ENCODE measurements around the gene COL21A1.

The COL21A1 gene

DNA sequence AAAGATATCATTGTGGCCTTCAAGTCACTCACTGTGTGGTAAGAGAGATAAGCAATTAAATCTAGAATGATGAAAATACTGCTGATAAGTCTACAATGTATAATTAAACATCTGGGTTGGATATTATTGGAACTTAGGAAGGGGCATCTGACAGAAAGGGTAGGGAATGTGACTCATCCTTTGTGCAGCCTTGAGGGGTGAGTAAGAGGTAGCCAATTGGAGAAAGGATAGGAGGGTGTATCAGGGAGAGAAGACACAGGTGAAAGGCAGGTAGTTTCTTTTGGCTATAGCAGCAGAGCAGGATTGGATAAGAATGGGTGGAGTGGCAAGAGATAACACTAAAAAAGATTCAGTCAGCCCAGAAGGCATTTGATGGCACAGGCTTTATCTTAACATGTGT, 182.0 kb downstream of the COL21A1 start:
- Histone ChIP-seq H3K9ac (ENCODE audit: low read length) (no peak overlapping the region), H3K9me3 (ENCODE audit: insufficient read depth, low read length) (no peaks in the 10 kb centered on the region), H3K36me3 (replicated peaks; ENCODE audit: low read depth, low read length) (no peaks in the 10 kb centered on the region), H4K20me1 (ENCODE audit: insufficient read depth, low read length) (no peaks in the 10 kb centered on the region), H2AFZ (ENCODE audit: low read depth, low read length) (no peak overlapping the region), H3K4me1 (ENCODE audit: low read length) (no peaks in the 10 kb centered on the region), H3K4me3 (ENCODE audit: low read length) (no peak overlapping the region), H3K79me2 (ENCODE audit: low read length) (no peaks in the 10 kb centered on the region), H3K27ac (ENCODE audit: low read length) (no peak overlapping the region), H3K4me2 (ENCODE audit: low read length) (no peak overlapping the region), H3K27me3 (ENCODE audit: low read depth, low read length) (no peaks in the 10 kb centered on the region)
- TF ChIP-seq, protein P1, sequence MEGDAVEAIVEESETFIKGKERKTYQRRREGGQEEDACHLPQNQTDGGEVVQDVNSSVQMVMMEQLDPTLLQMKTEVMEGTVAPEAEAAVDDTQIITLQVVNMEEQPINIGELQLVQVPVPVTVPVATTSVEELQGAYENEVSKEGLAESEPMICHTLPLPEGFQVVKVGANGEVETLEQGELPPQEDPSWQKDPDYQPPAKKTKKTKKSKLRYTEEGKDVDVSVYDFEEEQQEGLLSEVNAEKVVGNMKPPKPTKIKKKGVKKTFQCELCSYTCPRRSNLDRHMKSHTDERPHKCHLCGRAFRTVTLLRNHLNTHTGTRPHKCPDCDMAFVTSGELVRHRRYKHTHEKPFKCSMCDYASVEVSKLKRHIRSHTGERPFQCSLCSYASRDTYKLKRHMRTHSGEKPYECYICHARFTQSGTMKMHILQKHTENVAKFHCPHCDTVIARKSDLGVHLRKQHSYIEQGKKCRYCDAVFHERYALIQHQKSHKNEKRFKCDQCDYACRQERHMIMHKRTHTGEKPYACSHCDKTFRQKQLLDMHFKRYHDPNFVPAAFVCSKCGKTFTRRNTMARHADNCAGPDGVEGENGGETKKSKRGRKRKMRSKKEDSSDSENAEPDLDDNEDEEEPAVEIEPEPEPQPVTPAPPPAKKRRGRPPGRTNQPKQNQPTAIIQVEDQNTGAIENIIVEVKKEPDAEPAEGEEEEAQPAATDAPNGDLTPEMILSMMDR (IDR thresholded peaks at IDR 0.05; ENCODE audit: low read depth, low read length), result no peak
- TF ChIP-seq EZH2phosphoT487 (IDR thresholded peaks at IDR 0.05; ENCODE audit: low read depth), result no peak

- TF ChIP-seq, protein P1 (IDR thresholded peaks at IDR 0.05; ENCODE audit: low read depth, low read length), result no peak
- TF ChIP-seq EZH2phosphoT487 (IDR thresholded peaks at IDR 0.05; ENCODE audit: low read depth), result no peak
- H3K9ac ChIP-seq (ENCODE audit: low read length), result no peak overlapping the region
- H3K4me2 ChIP-seq (ENCODE audit: low read length), result no peak overlapping the region
- no peaks in the 10 kb centered on the region for H3K9me3 ChIP-seq (ENCODE audit: insufficient read depth, low read length)
- H3K27me3 ChIP-seq (ENCODE audit: low read depth, low read length), result no peaks in the 10 kb centered on the region
- no peaks in the 10 kb centered on the region for H3K36me3 ChIP-seq (replicated peaks; ENCODE audit: low read depth, low read length)
- H3K4me3 ChIP-seq (ENCODE audit: low read length), result no peak overlapping the region
- no peak overlapping the region for H3K27ac ChIP-seq (ENCODE audit: low read length)
- no peaks in the 10 kb centered on the region for H4K20me1 ChIP-seq (ENCODE audit: insufficient read depth, low read length)
- H3K4me1 ChIP-seq (ENCODE audit: low read length), result no peaks in the 10 kb centered on the region
- no peaks in the 10 kb centered on the region for H3K79me2 ChIP-seq (ENCODE audit: low read length)
- H2AFZ ChIP-seq (ENCODE audit: low read depth, low read length), result no peak overlapping the region
Observed at GRCh38 chr6:56062836-56063235, 184.5 kb downstream of the COL21A1 start.

- Histone ChIP-seq H3K9ac (ENCODE audit: low read length) (no peak overlapping the region), H3K36me3 (replicated peaks; ENCODE audit: low read depth, low read length) (no peaks in the 10 kb centered on the region), H3K4me1 (ENCODE audit: low read length) (peaks cover 11% of the 10 kb centered on the region), H3K4me3 (ENCODE audit: low read length) (no peak overlapping the region), H3K27me3 (ENCODE audit: low read depth, low read length) (no peaks in the 10 kb centered on the region), H4K20me1 (ENCODE audit: insufficient read depth, low read length) (no peaks in the 10 kb centered on the region), H3K79me2 (ENCODE audit: low read length) (no peaks in the 10 kb centered on the region), H3K4me2 (ENCODE audit: low read length) (no peak overlapping the region), H3K9me3 (ENCODE audit: insufficient read depth, low read length) (no peaks in the 10 kb centered on the region), H2AFZ (ENCODE audit: low read depth, low read length) (no peak overlapping the region), H3K27ac (ENCODE audit: low read length) (no peak overlapping the region)
- TF ChIP-seq, protein P1 (IDR thresholded peaks at IDR 0.05; ENCODE audit: low read depth, low read length), result no peak
- TF ChIP-seq EZH2phosphoT487 (IDR thresholded peaks at IDR 0.05; ENCODE audit: low read depth), result no peak
Observed at GRCh38 chr6:56058636-56059035, 188.7 kb downstream of the COL21A1 start.

GRCh38 chr6:56055081-56055704, 192.2 kb downstream of the COL21A1 start:
- no peak overlapping the region for H3K27ac ChIP-seq (ENCODE audit: low read length)
- no peaks in the 10 kb centered on the region for H3K27me3 ChIP-seq (ENCODE audit: low read depth, low read length)
- no peak overlapping the region for H2AFZ ChIP-seq (ENCODE audit: low read depth, low read length)
- no peak overlapping the region for H3K4me2 ChIP-seq (ENCODE audit: low read length)
- no peak overlapping the region for H3K4me3 ChIP-seq (ENCODE audit: low read length)
- no peak overlapping the region for H3K9ac ChIP-seq (ENCODE audit: low read length)
- H3K4me1 ChIP-seq (ENCODE audit: low read length), result peaks cover 40% of the 10 kb centered on the region
- no peaks in the 10 kb centered on the region for H4K20me1 ChIP-seq (ENCODE audit: insufficient read depth, low read length)
- H3K9me3 ChIP-seq (ENCODE audit: insufficient read depth, low read length), result no peaks in the 10 kb centered on the region
- TF ChIP-seq, protein P1 (IDR thresholded peaks at IDR 0.05; ENCODE audit: low read depth, low read length), result no peak
- no peak for TF ChIP-seq EZH2phosphoT487 (IDR thresholded peaks at IDR 0.05; ENCODE audit: low read depth)
- H3K36me3 ChIP-seq (replicated peaks; ENCODE audit: low read depth, low read length), result no peaks in the 10 kb centered on the region
- no peaks in the 10 kb centered on the region for H3K79me2 ChIP-seq (ENCODE audit: low read length)

Data from OCI-LY3 (cell line).